D341Med (cell line): Measurements from ENCODE around the gene DGKQ.
"Not testable (repeated sequence)": the region's sequence is repeated elsewhere in the genome, so short reads cannot be mapped to it uniquely, and the experiment has no call there.

Experiments used
- DNase-seq: peaks from one replicate; pipeline ENCODE4 v3.0.0; 2012; ENCODE audit warnings: low spot score

The DGKQ gene

GRCh38 chr4:948936-949300, 24.5 kb downstream of the DGKQ start:
- DNase-seq, result peak; percentile 29

- DNase-seq, result no peak
Observed at GRCh38 chr4:948101-948935, 25.1 kb downstream of the DGKQ start.

- peak; percentile 27 for DNase-seq
Observed at GRCh38 chr4:947491-947971, 25.8 kb downstream of the DGKQ start.

GRCh38 chr4:946517-947471, 26.6 kb downstream of the DGKQ start:
- no peak for DNase-seq

- no peak for DNase-seq
Observed at GRCh38 chr4:946103-946450, 27.3 kb downstream of the DGKQ start.

DNA sequence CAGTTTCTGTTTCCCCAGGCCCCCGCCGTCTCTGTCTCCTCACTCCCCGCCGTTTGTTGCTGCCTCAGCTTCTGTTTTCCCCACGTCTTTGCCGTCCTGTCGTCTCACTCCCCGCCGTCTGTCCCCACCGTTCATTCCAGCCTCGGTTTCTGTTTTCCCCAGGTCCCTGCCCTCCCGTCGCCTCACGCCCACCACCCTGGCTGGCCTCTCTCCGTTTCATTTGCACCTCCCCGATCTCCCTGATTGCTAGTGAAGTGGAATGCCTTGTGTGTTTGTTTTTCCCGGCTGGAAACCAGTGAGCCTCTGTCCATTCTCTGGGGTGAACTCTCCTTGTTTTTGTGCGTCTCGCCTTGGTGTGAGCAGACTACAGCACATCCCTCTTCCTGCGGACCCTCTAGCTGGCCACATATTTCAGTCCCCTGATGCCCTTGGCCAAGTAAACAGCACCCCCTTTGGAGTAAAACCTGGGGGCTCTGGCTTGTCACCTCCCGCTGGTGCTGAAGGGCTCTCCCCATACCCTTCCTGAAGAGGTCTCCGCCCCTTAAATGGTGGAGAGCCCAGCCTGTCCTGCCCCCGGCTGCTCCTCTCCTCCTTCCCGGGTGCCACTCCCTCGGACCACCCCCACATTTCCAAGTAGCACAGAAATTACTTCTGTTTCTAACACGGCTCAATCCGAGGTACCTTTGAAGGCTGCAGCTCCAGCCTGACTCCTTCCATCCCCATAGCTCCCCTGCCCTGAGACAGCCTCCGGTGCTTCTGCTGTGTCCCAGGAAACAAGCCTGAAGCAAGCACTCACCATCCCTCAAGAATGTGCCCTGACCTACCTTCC, 27.9 kb downstream of the DGKQ start:
- no peak for DNase-seq

- DNase-seq, result not testable (repeated sequence)
Observed at GRCh38 chr4:939508-939907, 33.9 kb downstream of the DGKQ start.

GRCh38 chr4:932713-933070, 40.7 kb downstream of the DGKQ start:
- DNase-seq, result peak; percentile 61

DNA sequence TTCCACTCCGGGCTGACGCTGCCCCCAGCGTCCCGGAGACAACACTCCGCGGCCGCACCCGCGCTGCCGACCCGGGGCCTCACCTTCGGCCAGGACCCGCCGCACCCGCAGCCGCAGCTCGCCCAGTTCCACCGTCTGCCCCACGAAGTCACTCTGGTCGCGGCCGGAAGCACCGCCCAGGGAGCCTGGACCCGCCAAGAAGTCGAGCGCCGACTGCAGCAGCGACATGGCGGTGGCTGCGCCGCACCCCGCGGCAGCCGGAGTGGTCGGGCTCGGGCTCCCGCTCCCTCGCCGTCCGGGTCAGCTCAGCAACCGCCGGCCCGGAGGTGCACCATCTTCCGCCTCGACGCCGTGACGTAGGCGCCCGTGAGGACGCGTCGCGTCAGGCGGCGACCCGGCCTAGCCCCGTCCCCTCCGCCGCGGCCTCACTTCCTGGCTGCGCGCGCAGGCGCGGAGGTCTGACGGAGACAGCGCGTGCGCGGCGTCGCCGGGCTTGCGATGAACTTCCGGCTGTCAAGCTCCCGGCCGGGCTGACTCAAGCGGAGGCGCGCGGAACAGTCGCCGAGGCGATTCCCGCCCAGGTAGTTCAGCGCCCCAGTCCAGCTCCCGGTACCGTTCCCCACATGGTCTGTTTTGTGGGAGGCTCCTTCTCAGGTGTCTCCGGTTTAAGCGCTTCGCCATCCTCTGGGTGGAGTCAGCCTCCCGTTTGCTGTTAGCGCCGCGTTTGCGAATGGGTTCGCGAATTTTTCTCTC, 41.2 kb downstream of the DGKQ start, which contains the start of the genes GAK and TMEM175:
GAK (minus strand) TSS at position 357 of the 753 bp plus-strand sequence; CDS start at position 228, 129 bp downstream.
TMEM175 (plus strand) TSS at position 501 of the 753 bp plus-strand sequence. CDS start 15,280 bp downstream, outside the sequence.
- DNase-seq, result peak; percentile 100

- peak; percentile 36 for DNase-seq
Observed at GRCh38 chr4:931194-931959, 42.0 kb downstream of the DGKQ start.

DNA sequence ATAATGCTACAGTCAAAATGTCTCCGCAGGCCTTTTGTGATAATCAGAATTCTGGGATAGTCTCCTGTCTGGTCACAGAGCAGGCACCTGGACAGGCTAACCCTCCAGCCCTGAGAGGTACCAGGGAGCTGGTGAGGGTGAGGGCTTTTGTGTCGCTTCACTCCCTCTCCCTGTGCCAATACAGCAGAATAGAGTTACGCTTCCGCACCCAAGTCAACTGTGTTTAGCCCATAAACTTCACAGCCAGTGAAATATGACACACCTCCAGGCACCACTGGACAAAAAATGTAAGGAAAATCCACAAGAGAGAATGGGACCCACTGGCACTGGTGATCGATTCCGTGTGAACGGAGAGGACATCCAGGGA, 42.6 kb downstream of the DGKQ start:
- DNase-seq, result no peak

GRCh38 chr4:930028-930551, 43.3 kb downstream of the DGKQ start:
- DNase-seq, result no peak

GRCh38 chr4:929096-929765, 44.1 kb downstream of the DGKQ start:
- DNase-seq, result no peak

- not testable (repeated sequence) for DNase-seq
Observed at GRCh38 chr4:927566-927965, 45.8 kb downstream of the DGKQ start.

- no peak for DNase-seq
Observed at GRCh38 chr4:926538-926937, 46.8 kb downstream of the DGKQ start.

- DNase-seq, result no peak
Observed at GRCh38 chr4:925771-926500, 47.4 kb downstream of the DGKQ start.

- DNase-seq, result no peak
Observed at GRCh38 chr4:925171-925570, 48.2 kb downstream of the DGKQ start.
